Activated CD4-positive, alpha-beta T cell treated with anti-CD3 and anti-CD28 coated beads, Interleukin-2, amount 50 U/mL, for 48 hours (primary cell): Measurements from ENCODE around the gene IGFBPL1.
"Not testable (repeated sequence)": the region's sequence is repeated elsewhere in the genome, so short reads cannot be mapped to it uniquely, and the experiment has no call there.

Source experiments
- DNase-seq, 2 experiments: peaks; one replicate each; pipeline ENCODE4 v3.0.0-alpha.2; 2020

IGFBPL1 gene, protein sequence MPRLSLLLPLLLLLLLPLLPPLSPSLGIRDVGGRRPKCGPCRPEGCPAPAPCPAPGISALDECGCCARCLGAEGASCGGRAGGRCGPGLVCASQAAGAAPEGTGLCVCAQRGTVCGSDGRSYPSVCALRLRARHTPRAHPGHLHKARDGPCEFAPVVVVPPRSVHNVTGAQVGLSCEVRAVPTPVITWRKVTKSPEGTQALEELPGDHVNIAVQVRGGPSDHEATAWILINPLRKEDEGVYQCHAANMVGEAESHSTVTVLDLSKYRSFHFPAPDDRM

GRCh38 chr9:38423973-38424843, at the start of gene IGFBPL1:
TSS of gene IGFBPL1 (minus strand) at chr9:38424454. CDS start at chr9:38424424, 30 bp downstream.
- peak; percentile 17 to 21 for DNase-seq

DNA sequence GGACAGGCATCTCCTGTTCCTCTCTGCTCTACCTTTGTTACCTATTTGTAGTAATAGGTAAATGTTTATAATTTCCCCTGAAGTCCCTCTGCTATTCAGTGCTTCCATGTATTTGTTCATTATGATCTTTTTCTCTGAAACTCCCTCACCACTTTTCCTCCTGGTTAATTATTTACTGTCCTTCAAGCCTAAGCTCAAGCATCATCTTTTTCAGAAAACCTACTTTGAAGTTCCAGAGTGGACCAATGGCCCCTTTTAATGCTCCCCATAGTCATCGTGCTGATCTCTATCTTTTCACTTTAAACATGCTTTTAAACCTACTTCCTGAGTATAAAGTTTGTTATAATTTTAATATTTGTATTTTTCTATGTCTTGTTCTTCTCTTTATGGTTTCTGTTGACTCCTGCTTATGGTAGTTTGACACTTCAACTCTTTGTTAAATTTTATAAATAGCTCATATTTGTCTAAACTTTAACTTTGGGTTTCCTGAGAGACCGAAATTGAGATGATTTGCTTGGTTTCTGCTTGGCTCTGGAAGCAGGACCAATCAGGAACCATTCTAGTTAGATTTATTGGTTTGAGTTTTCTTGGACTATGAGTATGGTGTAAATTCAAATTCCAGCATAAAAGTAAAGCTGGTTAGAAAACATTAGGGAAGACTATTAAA, 48.5 kb upstream of the IGFBPL1 start:
- DNase-seq: not testable (repeated sequence)

- DNase-seq: no peak
These were observed 43.1 kb upstream of the IGFBPL1 start for GRCh38 chr9:38467404-38467803.

- no peak for DNase-seq
These were observed 29.6 kb upstream of the IGFBPL1 start for GRCh38 chr9:38453835-38454234.

GRCh38 chr9:38451162-38451561, 26.9 kb upstream of the IGFBPL1 start:
- no peak for DNase-seq

DNA sequence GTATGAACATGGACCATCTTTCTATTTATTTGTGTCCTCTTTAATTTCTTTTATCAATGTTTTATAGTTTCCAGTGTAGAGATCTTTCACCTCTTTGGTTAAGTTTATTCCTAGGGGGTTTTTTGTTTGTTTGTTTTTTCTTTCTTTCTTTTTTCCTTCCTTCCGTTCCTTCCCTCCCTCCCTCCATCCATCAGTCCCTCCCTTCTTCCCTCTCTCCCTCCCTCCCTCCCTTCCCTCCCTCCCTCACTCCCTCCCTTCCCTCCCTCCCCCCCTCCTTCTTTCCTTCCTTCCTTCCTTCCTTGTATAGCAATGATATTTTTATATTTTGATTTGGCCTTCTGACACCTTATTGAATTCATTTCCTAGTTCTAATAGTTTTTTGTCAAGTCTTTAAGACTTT, 23.4 kb upstream of the IGFBPL1 start:
- DNase-seq: no peak

- DNase-seq: no peak
These were observed 21.1 kb upstream of the IGFBPL1 start for GRCh38 chr9:38445154-38446043.

- no peak for DNase-seq
These were observed 19.3 kb upstream of the IGFBPL1 start for GRCh38 chr9:38443597-38443996.

- no peak for DNase-seq
These were observed 18.9 kb upstream of the IGFBPL1 start for GRCh38 chr9:38443181-38443580.

DNA sequence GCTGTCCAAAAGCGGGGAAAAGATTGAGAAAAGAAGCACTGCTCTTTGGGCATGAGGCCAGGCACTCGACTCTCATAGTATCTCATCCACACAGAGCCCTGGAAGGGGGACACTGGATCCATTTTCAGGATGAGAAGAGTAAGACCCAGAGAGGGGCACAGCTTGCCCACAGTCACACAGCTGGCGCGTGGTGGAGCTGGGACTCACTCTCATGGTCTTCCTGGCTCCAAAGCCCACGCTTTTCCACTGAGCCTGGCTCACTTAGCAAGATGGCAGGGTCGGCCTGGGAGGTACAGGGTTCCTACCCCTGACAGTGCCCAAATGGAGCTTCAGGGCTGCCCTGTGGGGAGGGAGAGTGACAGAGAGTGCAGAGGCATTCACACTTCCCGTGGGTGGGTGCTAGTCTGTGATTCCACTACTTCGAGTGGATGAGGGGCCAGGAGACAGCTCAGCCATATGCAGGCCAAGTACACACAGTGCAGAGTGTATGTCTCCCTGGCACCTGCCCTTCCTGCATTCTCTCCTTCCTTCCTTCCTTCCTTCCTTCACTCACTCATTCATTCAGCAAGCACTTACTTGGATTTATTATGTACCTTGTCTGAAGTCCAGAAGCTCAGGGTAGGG, 18.3 kb upstream of the IGFBPL1 start:
- no peak for DNase-seq

DNA sequence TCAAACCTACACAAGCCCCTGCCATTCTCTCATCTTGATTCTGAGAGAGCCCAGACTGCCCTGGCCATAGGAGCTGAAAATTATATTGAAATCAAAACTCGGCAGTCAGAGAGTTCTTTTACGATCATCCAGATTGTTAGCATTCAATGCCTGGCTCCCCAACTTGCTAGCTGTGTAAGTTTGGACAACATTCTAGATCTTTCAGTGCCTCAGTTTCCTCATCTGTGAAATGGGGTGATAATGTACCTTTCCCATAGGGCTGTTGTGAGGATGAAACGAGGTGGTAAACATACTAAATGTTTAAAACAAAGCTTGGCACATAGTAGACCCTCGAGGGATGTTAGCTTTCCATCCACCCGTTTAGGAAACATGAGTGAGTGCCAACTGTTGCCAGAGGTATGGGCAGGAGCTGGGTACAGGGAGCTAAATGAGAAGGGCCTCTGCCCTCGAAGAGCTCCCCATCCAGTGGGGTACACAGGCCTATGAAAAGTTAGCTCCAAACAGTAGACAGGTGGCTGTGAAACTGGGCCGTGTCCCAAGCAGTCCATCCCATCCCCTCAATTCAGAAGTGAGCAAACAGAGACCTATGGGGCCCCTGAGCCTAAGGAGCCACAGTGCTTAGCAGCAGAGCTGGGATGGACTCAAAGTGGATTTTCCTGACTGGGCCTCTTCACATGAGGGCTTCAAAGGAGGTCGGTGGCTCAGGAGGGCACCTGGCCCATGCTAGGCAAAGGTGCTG, 17.3 kb upstream of the IGFBPL1 start:
- no peak for DNase-seq

DNA sequence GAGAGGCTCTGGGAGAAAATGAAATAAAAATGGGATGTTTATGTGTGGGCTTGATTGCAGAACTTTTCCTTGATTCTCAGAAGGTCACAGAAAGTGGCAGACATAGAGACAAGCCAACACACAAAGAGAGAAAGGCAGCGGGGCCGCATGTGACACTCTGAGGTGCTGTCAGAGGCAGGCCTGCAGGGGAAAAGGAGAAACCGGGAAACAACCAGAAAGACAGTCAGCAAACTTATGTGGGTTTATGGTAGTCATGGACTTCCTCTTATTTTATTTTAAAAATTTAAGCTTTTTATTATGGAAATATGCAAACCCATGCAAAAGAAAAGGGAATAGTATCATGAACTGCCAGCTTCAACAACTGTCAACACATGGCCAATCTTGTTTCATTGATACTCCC, 16.3 kb upstream of the IGFBPL1 start:
- no peak for DNase-seq

DNA sequence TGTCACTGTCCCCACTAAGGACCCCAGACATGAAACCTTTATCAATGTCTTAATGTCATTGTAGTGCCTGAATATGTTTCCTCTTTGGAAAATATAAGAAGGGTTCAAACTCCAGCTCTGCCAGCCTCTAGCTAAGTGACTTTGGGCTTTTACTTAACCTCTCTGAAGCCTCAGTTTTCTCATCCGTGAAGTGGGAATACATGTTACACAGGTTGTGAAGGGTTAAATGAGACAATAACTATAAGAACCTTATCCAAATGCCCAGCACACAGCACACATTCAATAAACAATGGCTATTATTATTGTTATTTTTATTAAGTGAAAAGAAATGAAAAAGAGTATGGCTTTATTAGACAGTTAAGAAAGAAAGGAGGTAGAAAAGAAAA, 15.7 kb upstream of the IGFBPL1 start:
- DNase-seq: no peak

DNA sequence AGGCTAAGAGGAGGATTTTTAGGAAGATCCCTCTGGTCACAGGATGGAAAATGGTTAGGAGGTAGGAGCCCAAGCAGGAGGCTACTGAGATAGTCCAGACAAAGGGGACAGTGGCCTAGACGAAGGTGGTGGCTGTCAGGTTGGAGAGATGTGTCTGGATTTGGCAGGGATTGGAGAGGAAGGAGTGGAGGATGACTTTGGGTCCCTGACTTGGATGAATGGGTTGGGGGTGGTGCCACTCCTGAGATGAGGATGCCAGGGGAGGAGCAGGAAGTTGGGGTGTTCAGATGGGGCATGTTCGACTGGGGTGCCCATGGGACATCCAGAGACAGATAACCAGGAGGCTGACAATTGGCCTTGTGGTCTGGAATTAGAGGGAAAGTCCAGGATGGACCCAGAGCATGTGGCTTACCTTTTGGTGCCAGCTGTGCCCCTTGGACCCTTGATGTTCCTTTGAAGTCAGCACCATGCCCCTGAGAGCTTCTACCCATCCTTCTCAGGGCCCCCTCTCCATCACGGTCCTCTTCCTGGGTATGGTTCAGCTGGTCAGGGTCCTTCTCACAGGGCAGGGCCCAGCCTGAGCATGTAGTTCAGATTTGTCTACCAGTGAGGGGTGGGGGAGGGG, 15.1 kb upstream of the IGFBPL1 start:
- DNase-seq: no peak

- no peak for DNase-seq
These were observed 13.1 kb upstream of the IGFBPL1 start for GRCh38 chr9:38437193-38437823.

DNA sequence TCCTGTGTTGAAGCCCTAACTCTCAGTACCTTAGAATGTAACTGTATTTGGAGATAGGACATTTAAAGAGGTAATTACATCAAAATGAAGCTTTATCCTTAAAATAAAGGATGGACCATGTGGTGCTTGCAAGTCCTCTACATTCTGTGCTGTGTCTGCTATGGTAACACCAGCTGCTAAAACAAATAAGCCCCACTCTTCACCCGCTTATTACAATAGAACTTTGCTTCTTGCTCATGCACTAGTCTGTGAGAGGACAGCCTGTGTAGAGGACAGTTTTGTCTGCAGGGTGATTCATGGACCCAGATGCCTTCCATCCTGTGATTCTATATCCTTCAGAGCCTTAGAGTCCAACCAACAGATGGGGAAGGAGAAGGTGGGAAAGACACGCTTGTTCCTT, 12.5 kb upstream of the IGFBPL1 start:
- no peak for DNase-seq

DNA sequence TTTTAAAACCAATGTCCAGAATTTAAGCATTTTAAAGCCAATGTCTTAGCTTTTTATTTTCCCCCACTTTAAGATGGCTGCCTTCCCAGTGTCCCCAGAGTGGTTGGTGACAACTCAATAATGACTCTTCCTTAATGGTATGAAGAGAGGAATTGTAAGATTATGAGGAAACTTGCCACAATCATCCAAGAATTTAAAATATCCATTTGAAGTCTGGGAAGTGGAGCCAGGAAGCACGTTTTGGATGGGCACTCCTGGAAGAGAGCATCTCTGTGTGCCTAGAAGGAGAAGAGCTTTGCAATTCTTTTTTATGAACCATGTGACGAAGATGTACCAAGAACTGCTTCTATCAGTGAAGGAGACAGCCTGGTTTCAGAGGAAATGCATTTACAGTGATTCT, 11.3 kb upstream of the IGFBPL1 start:
- DNase-seq: no peak

DNA sequence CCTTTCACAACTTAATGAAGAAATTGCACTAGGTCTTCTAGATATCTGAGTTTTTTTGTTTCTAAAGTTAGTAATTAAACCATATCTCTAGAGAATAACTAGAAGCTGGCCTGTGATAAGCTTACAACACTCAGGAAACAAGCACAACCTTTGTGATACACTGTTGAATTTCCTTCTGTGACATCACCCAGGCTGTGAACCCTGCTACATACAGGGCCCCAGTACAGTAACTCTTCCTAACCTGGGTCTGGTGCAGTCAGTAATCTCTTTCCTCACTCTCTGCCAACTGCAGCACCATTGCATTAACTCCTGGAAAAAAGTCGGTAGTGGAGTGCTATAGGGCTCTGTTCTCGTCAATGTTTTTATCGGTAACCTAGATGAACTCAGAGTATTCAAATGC, 10.6 kb upstream of the IGFBPL1 start:
- DNase-seq: no peak

- no peak for DNase-seq
These were observed 10.1 kb upstream of the IGFBPL1 start for GRCh38 chr9:38434365-38434764.

DNA sequence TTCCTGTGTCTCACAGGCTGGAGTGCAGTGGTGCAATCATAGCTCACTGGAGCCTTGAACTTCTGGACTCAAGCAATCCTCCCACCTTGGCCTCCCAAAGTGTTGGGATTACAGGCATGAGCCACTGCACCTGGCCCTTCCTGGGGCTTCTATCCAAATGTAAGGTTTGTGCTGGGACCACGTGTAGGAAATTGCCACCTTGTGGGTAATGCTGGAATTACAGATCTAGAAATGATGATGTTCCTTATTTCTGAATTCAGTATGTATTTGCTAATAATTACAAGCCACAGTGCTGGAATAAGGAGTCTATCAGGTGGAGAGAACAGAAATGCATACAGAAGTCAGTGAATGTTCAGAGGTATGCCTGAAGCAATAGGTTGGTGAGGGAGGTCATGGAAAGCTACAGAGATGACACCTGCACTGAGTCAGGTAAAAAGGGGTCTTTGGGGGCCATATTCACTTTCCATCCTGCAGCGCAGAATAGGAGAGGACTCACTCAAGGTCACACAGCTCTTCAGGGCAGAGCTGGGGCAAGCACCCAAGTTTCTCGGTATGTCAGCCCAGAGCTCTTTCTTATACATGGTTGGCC, 8.8 kb upstream of the IGFBPL1 start:
- DNase-seq: no peak
